ENCODE data around the gene FAN1. TPM values are rescaled to one million over a fixed set of nuclear protein-coding genes. Genes with fewer than 3 reads are reported as not detected.

FAN1 gene
- total RNA-seq, 1 experiment from 2014 or later, result 43.1 TPM

DNA sequence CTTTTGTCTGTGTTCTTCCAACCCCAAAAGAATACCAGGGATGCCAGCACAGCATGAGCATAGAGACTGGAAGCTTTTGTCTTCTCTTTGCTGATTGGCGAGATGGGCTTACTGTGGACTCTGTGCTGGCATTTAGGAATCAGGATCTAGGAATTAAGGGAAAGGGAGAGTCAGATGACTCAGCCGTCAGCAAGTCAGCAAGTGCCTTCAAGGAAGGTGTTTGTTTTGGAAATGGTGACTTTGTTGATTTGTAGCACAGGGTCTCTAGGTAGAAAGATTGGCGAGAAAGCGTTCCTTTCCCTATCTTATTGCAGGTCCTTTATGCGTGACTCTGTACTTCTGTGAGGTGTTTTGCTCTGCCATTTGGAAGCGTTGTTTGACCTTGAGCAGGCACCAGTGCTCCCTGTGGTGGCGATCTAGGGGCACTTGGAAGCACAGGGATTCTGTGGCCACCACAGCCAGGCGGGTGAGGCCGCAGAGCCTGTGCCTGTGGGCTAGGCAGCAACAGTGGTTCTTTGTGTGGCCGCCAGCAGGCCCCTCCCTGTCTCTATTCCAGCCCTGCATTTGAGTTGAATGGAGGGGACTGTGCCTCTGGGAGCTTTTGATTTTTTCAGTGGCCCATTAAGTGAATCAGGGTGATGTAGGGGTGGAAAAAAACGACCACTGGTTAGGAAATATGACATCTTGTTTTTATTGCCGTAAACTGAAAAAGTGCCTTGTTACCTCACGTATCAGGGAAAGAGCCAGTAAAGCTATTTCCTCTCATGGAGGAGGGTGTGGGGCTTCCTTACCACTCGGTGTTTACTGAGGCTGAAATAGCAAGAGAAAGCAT is 19.0 kb downstream of the FAN1 start:
- no peak for DNase-seq
- no peaks in the 10 kb centered on the region for H3K9me2 ChIP-seq (replicated peaks; ENCODE audit: insufficient read depth, low read length)
- H3K4me3 ChIP-seq (ENCODE audit: low read length), result no peak overlapping the region
- no peaks in the 10 kb centered on the region for H3K9me3 ChIP-seq (ENCODE audit: low read length)
- H3K27me3 ChIP-seq (ENCODE audit: low read length), result no peaks in the 10 kb centered on the region
- no peak overlapping the region for H2AFZ ChIP-seq (ENCODE audit: low read length)
- H3K79me2 ChIP-seq (ENCODE audit: low read length), result peaks cover 5% of the 10 kb centered on the region; the same call in 1 of the 2 replicates
- H3K36me3 ChIP-seq (ENCODE audit: insufficient read depth, low read length), result peaks cover 32% of the 10 kb centered on the region; the same call in 1 of the 2 replicates
- H3K4me2 ChIP-seq (ENCODE audit: low read depth, low read length, poor library complexity, severe bottlenecking), result no peak overlapping the region
- no peak overlapping the region for H3K27ac ChIP-seq (ENCODE audit: low read length)
- H3K4me1 ChIP-seq (ENCODE audit: low read length), result peaks cover 6% of the 10 kb centered on the region
- no peak overlapping the region for H3K9ac ChIP-seq (ENCODE audit: low read length)
- H4K20me1 ChIP-seq (ENCODE audit: insufficient read depth, low read depth, low read length), result no peaks in the 10 kb centered on the region

DNA sequence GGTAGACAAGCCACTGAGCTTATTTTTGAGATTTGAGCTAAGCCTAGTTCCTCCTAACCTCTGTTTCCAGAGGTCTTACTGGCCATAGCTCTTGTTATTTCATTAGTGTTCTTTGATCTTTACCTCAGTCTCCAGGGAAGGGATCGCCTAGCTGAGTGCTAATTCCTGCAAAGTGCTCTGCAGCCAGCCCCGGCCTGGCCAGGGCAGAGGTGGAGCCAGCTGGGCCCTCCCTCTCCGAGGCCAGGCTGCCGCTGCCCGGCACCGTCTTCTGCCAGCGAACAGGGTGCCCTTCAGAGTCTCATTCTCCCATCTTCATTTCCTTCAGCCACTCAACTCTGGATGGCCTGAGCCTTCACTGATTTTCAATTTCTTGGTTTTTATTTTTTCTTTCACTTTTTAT is 19.7 kb downstream of the FAN1 start:
- H3K4me1 ChIP-seq (ENCODE audit: low read length), result peaks cover 6% of the 10 kb centered on the region
- DNase-seq, result no peak

DNA sequence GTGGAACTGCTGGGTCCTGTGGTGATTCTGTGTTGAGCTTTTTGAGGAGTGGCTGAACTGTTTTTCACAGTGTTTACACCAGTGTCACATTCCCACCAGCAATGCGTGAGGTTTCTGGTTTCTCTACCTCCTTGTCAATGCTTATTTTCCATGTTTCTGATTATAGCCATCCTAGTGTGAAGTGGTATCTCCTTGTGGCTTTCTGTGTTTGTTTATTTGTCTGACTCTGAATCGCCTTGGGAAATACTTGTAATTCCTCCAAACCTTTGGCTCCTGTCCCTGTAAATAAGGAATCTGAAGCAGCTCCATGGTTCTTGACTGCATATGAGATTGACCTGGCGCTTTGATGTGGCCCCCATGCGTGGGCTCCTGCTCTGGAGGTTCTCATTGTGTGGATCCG is 20.6 kb downstream of the FAN1 start:
- H3K36me3 ChIP-seq (ENCODE audit: insufficient read depth, low read length), result peaks cover 32% of the 10 kb centered on the region
- DNase-seq, result no peak
- no peaks in the 10 kb centered on the region for H4K20me1 ChIP-seq (ENCODE audit: insufficient read depth, low read depth, low read length)

More for the DNA sequence above, 19.7 kb downstream of the FAN1 start:
- no peaks in the 10 kb centered on the region for H4K20me1 ChIP-seq (ENCODE audit: insufficient read depth, low read depth, low read length)
- H3K4me3 ChIP-seq (ENCODE audit: low read length), result no peak overlapping the region
- H3K9me3 ChIP-seq (ENCODE audit: low read length), result no peaks in the 10 kb centered on the region
- H3K27ac ChIP-seq (ENCODE audit: low read length), result no peak overlapping the region
- H3K79me2 ChIP-seq (ENCODE audit: low read length), result peaks cover 1% of the 10 kb centered on the region; the same call in 1 of the 2 replicates
- no peaks in the 10 kb centered on the region for H3K9me2 ChIP-seq (replicated peaks; ENCODE audit: insufficient read depth, low read length)
- H3K27me3 ChIP-seq (ENCODE audit: low read length), result no peaks in the 10 kb centered on the region
- H2AFZ ChIP-seq (ENCODE audit: low read length), result no peak overlapping the region
- no peak overlapping the region for H3K9ac ChIP-seq (ENCODE audit: low read length)
- H3K4me2 ChIP-seq (ENCODE audit: low read depth, low read length, poor library complexity, severe bottlenecking), result no peak overlapping the region
- H3K36me3 ChIP-seq (ENCODE audit: insufficient read depth, low read length), result peaks cover 26% of the 10 kb centered on the region; the same call in 1 of the 2 replicates

DNA sequence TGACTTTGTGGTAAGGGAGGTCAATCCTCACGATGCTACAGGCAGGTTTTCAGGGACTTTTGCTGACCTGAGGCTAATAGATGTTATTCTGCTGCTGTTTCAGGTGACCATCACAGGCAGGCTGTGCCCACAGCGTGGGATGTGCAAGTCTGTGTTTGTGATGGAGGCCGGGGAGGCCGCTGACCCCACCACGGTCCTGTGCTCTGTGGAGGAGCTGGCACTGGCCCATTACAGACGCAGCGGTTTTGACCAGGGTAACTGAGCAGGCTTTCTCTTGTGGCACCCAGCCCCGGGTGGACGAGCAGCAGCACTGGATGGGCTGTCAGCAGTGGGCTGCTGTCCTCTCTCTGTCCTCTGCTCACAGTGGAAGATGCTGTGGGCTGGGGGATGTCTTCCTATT is 22.0 kb downstream of the FAN1 start:
- Histone ChIP-seq H2AFZ (ENCODE audit: low read length) (no peak overlapping the region), H3K27ac (ENCODE audit: low read length) (no peak overlapping the region), H3K9me3 (ENCODE audit: low read length) (no peaks in the 10 kb centered on the region), H3K9me2 (replicated peaks; ENCODE audit: insufficient read depth, low read length) (no peaks in the 10 kb centered on the region), H3K4me3 (ENCODE audit: low read length) (no peak overlapping the region), H3K36me3 (ENCODE audit: insufficient read depth, low read length) (peaks cover 22% of the 10 kb centered on the region), H3K9ac (ENCODE audit: low read length) (no peak overlapping the region), H3K27me3 (ENCODE audit: low read length) (no peaks in the 10 kb centered on the region), H3K4me1 (ENCODE audit: low read length) (no peaks in the 10 kb centered on the region), H3K79me2 (ENCODE audit: low read length) (no peaks in the 10 kb centered on the region), H3K4me2 (ENCODE audit: low read depth, low read length, poor library complexity, severe bottlenecking) (no peak overlapping the region), H4K20me1 (ENCODE audit: insufficient read depth, low read depth, low read length) (no peaks in the 10 kb centered on the region)
- DNase-seq, result no peak

More for the DNA sequence above, 20.6 kb downstream of the FAN1 start:
- H3K79me2 ChIP-seq (ENCODE audit: low read length), result no peaks in the 10 kb centered on the region
- H3K9ac ChIP-seq (ENCODE audit: low read length), result no peak overlapping the region
- no peaks in the 10 kb centered on the region for H3K9me3 ChIP-seq (ENCODE audit: low read length)
- no peak overlapping the region for H3K4me2 ChIP-seq (ENCODE audit: low read depth, low read length, poor library complexity, severe bottlenecking)
- H3K9me2 ChIP-seq (replicated peaks; ENCODE audit: insufficient read depth, low read length), result no peaks in the 10 kb centered on the region
- no peak overlapping the region for H3K4me3 ChIP-seq (ENCODE audit: low read length)
- H3K27ac ChIP-seq (ENCODE audit: low read length), result no peak overlapping the region
- no peaks in the 10 kb centered on the region for H3K27me3 ChIP-seq (ENCODE audit: low read length)
- no peak overlapping the region for H2AFZ ChIP-seq (ENCODE audit: low read length)
- peaks cover 6% of the 10 kb centered on the region for H3K4me1 ChIP-seq (ENCODE audit: low read length)

DNA sequence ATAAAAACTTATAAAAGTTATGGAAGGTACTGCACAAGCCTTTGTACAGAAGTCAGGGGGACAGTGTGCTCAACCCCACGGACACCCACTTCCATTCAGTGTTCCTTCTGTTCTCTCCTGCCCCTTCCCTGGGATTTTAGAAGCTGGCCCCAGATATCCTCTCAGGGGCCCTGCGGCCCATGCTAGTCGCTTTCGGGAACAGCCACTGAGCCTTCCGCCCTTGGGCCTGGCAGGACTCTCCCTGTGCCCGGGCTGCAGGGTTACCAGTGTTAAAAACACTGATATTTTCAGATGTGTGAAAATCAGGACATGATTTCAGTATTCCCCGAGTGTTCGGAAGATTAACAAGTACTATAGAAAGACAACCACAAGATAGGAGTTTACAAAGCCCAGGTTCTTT is 22.4 kb downstream of the FAN1 start:
- no peaks in the 10 kb centered on the region for H3K4me1 ChIP-seq (ENCODE audit: low read length)
- H3K36me3 ChIP-seq (ENCODE audit: insufficient read depth, low read length), result peaks cover 22% of the 10 kb centered on the region
- no peak overlapping the region for H2AFZ ChIP-seq (ENCODE audit: low read length)
- no peak overlapping the region for H3K4me3 ChIP-seq (ENCODE audit: low read length)
- DNase-seq, result no peak
- H3K27ac ChIP-seq (ENCODE audit: low read length), result no peak overlapping the region
- H3K79me2 ChIP-seq (ENCODE audit: low read length), result no peaks in the 10 kb centered on the region
- H3K9me3 ChIP-seq (ENCODE audit: low read length), result no peaks in the 10 kb centered on the region
- no peak overlapping the region for H3K9ac ChIP-seq (ENCODE audit: low read length)
- H4K20me1 ChIP-seq (ENCODE audit: insufficient read depth, low read depth, low read length), result no peaks in the 10 kb centered on the region
- H3K27me3 ChIP-seq (ENCODE audit: low read length), result no peaks in the 10 kb centered on the region
- H3K4me2 ChIP-seq (ENCODE audit: low read depth, low read length, poor library complexity, severe bottlenecking), result no peak overlapping the region
- H3K9me2 ChIP-seq (replicated peaks; ENCODE audit: insufficient read depth, low read length), result no peaks in the 10 kb centered on the region

DNA sequence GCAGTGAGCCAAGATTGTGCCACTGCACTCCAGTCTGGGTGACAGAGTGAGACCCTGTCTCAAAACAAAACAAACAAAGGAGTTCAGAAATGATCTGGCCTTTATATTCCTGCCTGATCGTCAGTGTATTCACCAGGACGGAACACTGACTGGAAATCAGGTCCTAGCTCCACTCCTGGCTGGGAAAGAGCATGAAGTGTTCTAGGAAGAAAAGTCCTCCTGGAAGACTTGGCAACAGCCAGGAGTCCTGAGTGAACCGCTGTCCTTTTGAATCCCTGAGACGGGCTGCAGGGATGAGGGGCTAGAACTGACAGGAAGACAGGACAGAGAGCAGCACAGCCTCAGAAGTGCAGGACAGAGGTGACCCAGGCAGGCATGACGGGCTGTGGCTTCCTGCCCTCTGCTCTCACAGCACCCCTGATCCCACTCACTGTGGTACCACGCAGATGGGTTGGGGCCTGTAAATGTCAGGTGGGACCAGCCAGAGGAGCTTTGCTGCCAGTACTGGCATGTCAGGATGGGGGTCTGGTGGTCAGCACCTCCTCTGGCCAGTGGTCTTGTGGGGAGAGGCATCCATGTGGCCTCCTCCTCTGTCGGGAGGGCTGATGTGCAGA is 23.5 kb downstream of the FAN1 start:
- Histone ChIP-seq H3K27me3 (ENCODE audit: low read length) (no peaks in the 10 kb centered on the region), H4K20me1 (ENCODE audit: insufficient read depth, low read depth, low read length) (no peaks in the 10 kb centered on the region), H3K4me3 (ENCODE audit: low read length) (no peak overlapping the region), H3K36me3 (ENCODE audit: insufficient read depth, low read length) (peaks cover 21% of the 10 kb centered on the region), H2AFZ (ENCODE audit: low read length) (no peak overlapping the region), H3K27ac (ENCODE audit: low read length) (no peak overlapping the region), H3K9me3 (ENCODE audit: low read length) (no peaks in the 10 kb centered on the region), H3K4me2 (ENCODE audit: low read depth, low read length, poor library complexity, severe bottlenecking) (no peak overlapping the region), H3K4me1 (ENCODE audit: low read length) (no peaks in the 10 kb centered on the region), H3K9me2 (replicated peaks; ENCODE audit: insufficient read depth, low read length) (no peaks in the 10 kb centered on the region), H3K79me2 (ENCODE audit: low read length) (no peaks in the 10 kb centered on the region), H3K9ac (ENCODE audit: low read length) (no peak overlapping the region)
- no peak for DNase-seq

DNA sequence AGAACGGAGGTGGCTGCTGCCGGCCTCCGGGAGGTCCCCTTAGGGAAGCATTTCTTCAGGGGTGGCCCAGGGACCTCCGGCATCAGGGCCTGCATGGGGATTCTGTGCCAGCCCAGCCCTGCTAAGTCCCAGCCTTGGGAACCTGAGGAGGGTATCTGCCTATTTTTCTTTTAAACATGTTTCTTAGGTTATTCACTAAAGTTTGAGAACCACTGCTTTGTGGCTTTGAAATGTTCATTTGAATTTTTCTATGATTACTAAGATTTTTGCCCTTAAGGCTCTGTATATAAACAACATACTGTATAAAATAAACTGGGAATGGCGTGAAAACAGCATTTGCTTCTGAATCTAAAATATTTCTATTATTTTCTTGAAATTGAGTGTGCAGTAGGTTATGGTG is 24.4 kb downstream of the FAN1 start:
- no peaks in the 10 kb centered on the region for H3K9me2 ChIP-seq (replicated peaks; ENCODE audit: insufficient read depth, low read length)
- H2AFZ ChIP-seq (ENCODE audit: low read length), result no peak overlapping the region
- H3K79me2 ChIP-seq (ENCODE audit: low read length), result no peaks in the 10 kb centered on the region
- no peak overlapping the region for H3K9ac ChIP-seq (ENCODE audit: low read length)
- H3K36me3 ChIP-seq (ENCODE audit: insufficient read depth, low read length), result peaks cover 16% of the 10 kb centered on the region
- H3K4me2 ChIP-seq (ENCODE audit: low read depth, low read length, poor library complexity, severe bottlenecking), result no peak overlapping the region
- DNase-seq, result no peak
- H3K9me3 ChIP-seq (ENCODE audit: low read length), result no peaks in the 10 kb centered on the region
- H3K4me3 ChIP-seq (ENCODE audit: low read length), result no peak overlapping the region
- no peaks in the 10 kb centered on the region for H3K4me1 ChIP-seq (ENCODE audit: low read length)
- no peaks in the 10 kb centered on the region for H3K27me3 ChIP-seq (ENCODE audit: low read length)
- H4K20me1 ChIP-seq (ENCODE audit: insufficient read depth, low read depth, low read length), result no peaks in the 10 kb centered on the region
- H3K27ac ChIP-seq (ENCODE audit: low read length), result no peak overlapping the region

DNA sequence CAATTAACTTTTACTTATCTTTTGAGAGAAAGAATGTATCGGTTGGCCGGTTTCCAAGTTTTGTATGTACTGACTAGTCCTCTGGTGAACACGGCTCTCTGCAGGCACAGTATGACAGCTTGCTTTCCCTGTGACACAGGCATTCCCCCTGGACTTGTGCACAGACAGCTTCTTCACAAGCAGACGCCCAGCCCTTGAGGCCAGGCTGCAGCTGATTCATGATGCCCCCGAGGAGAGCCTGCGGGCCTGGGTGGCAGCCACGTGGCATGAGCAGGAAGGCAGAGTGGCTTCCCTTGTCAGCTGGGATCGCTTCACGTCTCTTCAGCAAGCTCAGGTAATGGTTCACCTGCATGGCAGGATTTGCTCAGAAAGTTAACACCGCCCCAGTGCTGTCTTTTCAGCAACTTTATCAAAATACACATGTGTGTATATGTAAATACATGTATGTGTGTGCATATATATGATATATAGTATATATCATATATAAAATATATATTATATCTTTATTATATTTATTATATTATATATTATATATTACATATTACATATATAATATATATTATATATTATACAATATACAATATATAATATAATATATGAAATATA is 25.5 kb downstream of the FAN1 start:
- H3K4me3 ChIP-seq (ENCODE audit: low read length), result no peak overlapping the region
- no peak overlapping the region for H3K4me2 ChIP-seq (ENCODE audit: low read depth, low read length, poor library complexity, severe bottlenecking)
- no peaks in the 10 kb centered on the region for H4K20me1 ChIP-seq (ENCODE audit: insufficient read depth, low read depth, low read length)
- no peaks in the 10 kb centered on the region for H3K9me2 ChIP-seq (replicated peaks; ENCODE audit: insufficient read depth, low read length)
- H3K4me1 ChIP-seq (ENCODE audit: low read length), result no peaks in the 10 kb centered on the region
- no peak overlapping the region for H2AFZ ChIP-seq (ENCODE audit: low read length)
- no peak overlapping the region for H3K9ac ChIP-seq (ENCODE audit: low read length)
- peaks cover 19% of the 10 kb centered on the region for H3K36me3 ChIP-seq (ENCODE audit: insufficient read depth, low read length)
- H3K9me3 ChIP-seq (ENCODE audit: low read length), result no peaks in the 10 kb centered on the region
- H3K79me2 ChIP-seq (ENCODE audit: low read length), result no peaks in the 10 kb centered on the region; the same call in 1 of the 2 replicates
- H3K27ac ChIP-seq (ENCODE audit: low read length), result no peak overlapping the region
- no peaks in the 10 kb centered on the region for H3K27me3 ChIP-seq (ENCODE audit: low read length)
- no peak for DNase-seq
